NCI-H345 treated with DMSO at 0.1 percent for 48 hours (cell line): ENCODE results near the gene TMEM178B.
"Not testable (repeated sequence)": the region's sequence is repeated elsewhere in the genome, so short reads cannot be mapped to it uniquely, and the experiment has no call there.

Experiments used
- DNase-seq: peaks from one replicate; lab custom pipeline; 2025; ENCODE audit not compliant: unreplicated experiment; lab: John Stamatoyannopoulos, UW

The TMEM178B gene

GRCh38 chr7:141375442-141375841 is 301.6 kb downstream of the TMEM178B start:
- no peak for DNase-seq

- DNase-seq = no peak
Observed at GRCh38 chr7:141377906-141378305, 304.0 kb downstream of the TMEM178B start.

GRCh38 chr7:141378405-141378804 is 304.5 kb downstream of the TMEM178B start:
- no peak for DNase-seq

GRCh38 chr7:141381794-141382427 is 308.0 kb downstream of the TMEM178B start:
- DNase-seq = no peak

- not testable (repeated sequence) for DNase-seq
Observed at GRCh38 chr7:141383356-141383755, 309.5 kb downstream of the TMEM178B start.

- no peak for DNase-seq
Observed at GRCh38 chr7:141386881-141387280, 313.0 kb downstream of the TMEM178B start.

GRCh38 chr7:141387521-141388217 is 313.8 kb downstream of the TMEM178B start:
- DNase-seq = no peak

GRCh38 chr7:141389140-141389796 is 315.4 kb downstream of the TMEM178B start:
- DNase-seq = no peak

GRCh38 chr7:141390339-141390738 is 316.5 kb downstream of the TMEM178B start:
- no peak for DNase-seq

- DNase-seq = no peak
Observed at GRCh38 chr7:141393056-141393455, 319.2 kb downstream of the TMEM178B start.

GRCh38 chr7:141397236-141398163 is 323.6 kb downstream of the TMEM178B start:
- no peak for DNase-seq

- DNase-seq = no peak
Observed at GRCh38 chr7:141400356-141400755, 326.5 kb downstream of the TMEM178B start.

- DNase-seq = no peak
Observed at GRCh38 chr7:141402277-141402996, 328.6 kb downstream of the TMEM178B start.

- DNase-seq = not testable (repeated sequence)
Observed at GRCh38 chr7:141403846-141404245, 330.0 kb downstream of the TMEM178B start.

- DNase-seq = no peak
Observed at GRCh38 chr7:141406347-141406746, 332.5 kb downstream of the TMEM178B start.

- no peak for DNase-seq
Observed at GRCh38 chr7:141407893-141408292, 334.0 kb downstream of the TMEM178B start.

- no peak for DNase-seq
Observed at GRCh38 chr7:141408440-141408839, 334.6 kb downstream of the TMEM178B start.

GRCh38 chr7:141409219-141409618 is 335.4 kb downstream of the TMEM178B start:
- DNase-seq = no peak

- DNase-seq = peak; percentile 93
Observed at GRCh38 chr7:141409801-141410329, 336.0 kb downstream of the TMEM178B start.

- no peak for DNase-seq
Observed at GRCh38 chr7:141410353-141411000, 336.6 kb downstream of the TMEM178B start.
